Measurements from ENCODE around the gene ATP9B. TPM values are rescaled to one million over a fixed set of nuclear protein-coding genes. Genes with fewer than 3 reads are reported as not detected.

The ATP9B gene
- total and polyA plus RNA-seq, 3 donors from 2014 or later = 32.4 to 113 (median 78.2) TPM

GRCh38 chr18:79272916-79273315 lies 203.7 kb downstream of the ATP9B start:
- no peaks in the 10 kb centered on the region for H3K36me3 ChIP-seq (ENCODE audit: low read depth, missing control alignments)
- DNase-seq = no peak
- TF ChIP-seq POLR2A (IDR thresholded peaks at IDR 0.05) = no peak
- TF ChIP-seq CTCF (IDR thresholded peaks at IDR 0.05) = no peak
- intact Hi-C loops (cut with DNase I; ENCODE audit: low total_unique reads) = no loop called here
- no peaks in the 10 kb centered on the region for H3K9me3 ChIP-seq
- 95 to 96% methylated on average over 8 of the region's 8 CpGs for WGBS, 2 donors
- no peak overlapping the region for H3K27ac ChIP-seq
- peaks cover 6% of the 10 kb centered on the region for H3K4me1 ChIP-seq
- H3K27me3 ChIP-seq = no peaks in the 10 kb centered on the region
- H3K4me3 ChIP-seq = no peak overlapping the region

GRCh38 chr18:79274823-79275222 lies 205.6 kb downstream of the ATP9B start:
- Histone ChIP-seq H3K9me3 (no peaks in the 10 kb centered on the region), H3K27me3 (no peaks in the 10 kb centered on the region), H3K27ac (no peak overlapping the region), H3K4me1 (peaks cover 6% of the 10 kb centered on the region), H3K36me3 (ENCODE audit: low read depth, missing control alignments) (no peaks in the 10 kb centered on the region), H3K4me3 (no peak overlapping the region)
- intact Hi-C loops (cut with DNase I; ENCODE audit: low total_unique reads) = no loop called here
- TF ChIP-seq POLR2A (IDR thresholded peaks at IDR 0.05) (no peak), CTCF (IDR thresholded peaks at IDR 0.05) (no peak)
- no peak for DNase-seq
- 87 to 91% methylated on average over 8 of the region's 8 CpGs for WGBS, 2 donors

GRCh38 chr18:79275461-79275860 lies 206.3 kb downstream of the ATP9B start:
- Histone ChIP-seq H3K4me3 (no peak overlapping the region), H3K36me3 (ENCODE audit: low read depth, missing control alignments) (no peaks in the 10 kb centered on the region), H3K4me1 (peaks cover 6% of the 10 kb centered on the region), H3K9me3 (no peaks in the 10 kb centered on the region), H3K27me3 (no peaks in the 10 kb centered on the region), H3K27ac (no peak overlapping the region)
- 67 to 73% methylated on average over 6 to 7 of the region's 7 CpGs for WGBS, 2 donors
- no peak for DNase-seq
- intact Hi-C loops (cut with DNase I; ENCODE audit: low total_unique reads) = no loop called here
- TF ChIP-seq CTCF (IDR thresholded peaks at IDR 0.05) (no peak), POLR2A (IDR thresholded peaks at IDR 0.05) (no peak)

GRCh38 chr18:79275992-79276391 lies 206.8 kb downstream of the ATP9B start:
- Histone ChIP-seq H3K4me1 (peaks cover 6% of the 10 kb centered on the region), H3K27ac (no peak overlapping the region), H3K36me3 (ENCODE audit: low read depth, missing control alignments) (no peaks in the 10 kb centered on the region), H3K9me3 (no peaks in the 10 kb centered on the region), H3K27me3 (no peaks in the 10 kb centered on the region), H3K4me3 (no peak overlapping the region)
- 86 to 91% methylated on average over 4 of the region's 4 CpGs for WGBS, 2 donors
- no peak for DNase-seq
- intact Hi-C loops (cut with DNase I; ENCODE audit: low total_unique reads) = no loop called here
- TF ChIP-seq POLR2A (IDR thresholded peaks at IDR 0.05) = no peak
- TF ChIP-seq CTCF (IDR thresholded peaks at IDR 0.05) = no peak

- intact Hi-C loops (cut with DNase I; ENCODE audit: low total_unique reads) = no loop called here
- Histone ChIP-seq H3K36me3 (ENCODE audit: low read depth, missing control alignments) (no peaks in the 10 kb centered on the region), H3K4me1 (peaks cover 6% of the 10 kb centered on the region), H3K27me3 (no peaks in the 10 kb centered on the region), H3K27ac (no peak overlapping the region), H3K9me3 (no peaks in the 10 kb centered on the region), H3K4me3 (no peak overlapping the region)
- no peak for TF ChIP-seq CTCF (IDR thresholded peaks at IDR 0.05)
- TF ChIP-seq POLR2A (IDR thresholded peaks at IDR 0.05) = no peak
- DNase-seq = no peak
- 86 to 88% methylated on average over 11 of the region's 11 CpGs for WGBS, 2 donors
These were observed 209.7 kb downstream of the ATP9B start for GRCh38 chr18:79278896-79279295.
